HG03565 (cell line): ENCODE results near the gene METTL2A.
"Not testable (repeated sequence)": the region's sequence is repeated elsewhere in the genome, so short reads cannot be mapped to it uniquely, and the experiment has no call there.

Source experiments
- ATAC-seq: cut with Tn5 transposase; IDR thresholded peaks from one replicate; pipeline ENCODE4 v1.9.1; 2021; ENCODE audit warnings: mild to moderate bottlenecking, moderate library complexity; ENCODE audit not compliant: unreplicated experiment

The METTL2A gene, protein sequence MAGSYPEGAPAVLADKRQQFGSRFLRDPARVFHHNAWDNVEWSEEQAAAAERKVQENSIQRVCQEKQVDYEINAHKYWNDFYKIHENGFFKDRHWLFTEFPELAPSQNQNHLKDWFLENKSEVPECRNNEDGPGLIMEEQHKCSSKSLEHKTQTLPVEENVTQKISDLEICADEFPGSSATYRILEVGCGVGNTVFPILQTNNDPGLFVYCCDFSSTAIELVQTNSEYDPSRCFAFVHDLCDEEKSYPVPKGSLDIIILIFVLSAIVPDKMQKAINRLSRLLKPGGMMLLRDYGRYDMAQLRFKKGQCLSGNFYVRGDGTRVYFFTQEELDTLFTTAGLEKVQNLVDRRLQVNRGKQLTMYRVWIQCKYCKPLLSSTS

DNA sequence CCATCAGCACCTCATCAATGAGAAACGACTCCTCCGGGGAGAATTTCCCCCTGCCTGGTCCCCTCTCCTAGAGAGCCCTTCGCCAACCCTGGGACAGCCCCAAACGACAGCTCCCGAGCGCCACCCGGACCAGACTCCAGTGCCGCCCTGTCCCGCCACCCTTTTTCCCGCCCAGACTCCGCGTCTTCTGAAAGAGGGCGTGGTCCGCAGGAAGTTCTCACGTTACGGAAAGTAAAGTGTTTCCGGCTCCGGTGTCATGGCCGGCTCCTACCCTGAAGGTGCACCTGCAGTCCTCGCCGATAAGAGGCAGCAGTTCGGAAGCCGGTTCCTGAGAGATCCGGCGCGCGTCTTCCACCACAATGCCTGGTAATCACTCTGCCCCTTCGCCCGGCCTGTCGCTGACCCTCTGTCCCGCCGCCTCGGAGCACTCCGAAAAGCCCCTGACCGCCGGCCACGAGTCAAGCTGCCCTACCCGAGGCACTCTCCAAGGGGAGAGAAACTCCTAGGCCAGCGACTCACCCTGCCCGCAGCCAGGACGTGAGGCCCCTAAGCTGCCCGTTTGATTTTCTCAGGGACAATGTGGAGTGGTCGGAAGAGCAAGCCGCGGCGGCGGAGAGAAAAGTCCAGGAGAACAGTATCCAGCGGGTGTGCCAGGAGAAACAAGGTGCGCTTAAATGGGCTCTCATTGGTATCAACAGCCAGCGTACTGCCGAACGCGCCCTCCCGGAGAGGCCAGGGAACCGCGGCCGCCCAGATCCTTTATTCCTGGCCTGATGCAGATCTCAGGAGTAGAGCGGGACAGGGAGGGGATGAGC, at the start of gene METTL2A:
METTL2A (plus strand) TSS at position 251 of the 815 bp plus-strand sequence; CDS start at position 257, 6 bp downstream.
- ATAC-seq: peak; percentile 80

DNA sequence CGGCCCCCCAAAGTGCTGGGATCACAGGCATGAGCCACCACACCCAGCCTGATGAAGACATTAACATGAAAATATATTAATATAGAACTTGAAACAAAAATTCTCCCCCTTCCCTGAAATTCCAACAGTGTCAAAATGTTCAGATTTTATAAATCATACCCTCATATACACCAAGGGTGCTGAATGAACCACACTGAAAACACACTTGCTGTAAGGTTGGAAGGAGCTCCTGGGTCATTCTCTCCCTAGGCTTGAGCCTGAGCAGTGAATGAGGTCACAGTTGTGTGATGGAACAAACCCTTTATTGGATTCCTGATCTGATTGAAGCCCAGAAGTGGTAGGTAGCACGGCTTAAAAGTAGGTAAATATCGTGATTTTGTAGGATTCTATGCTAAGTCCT, 43.4 kb upstream of the METTL2A start, which contains the start of gene EFCAB3:
EFCAB3 (plus strand) TSS at position 301 of the 400 bp plus-strand sequence. CDS start 2,427 bp downstream, outside the sequence.
- ATAC-seq: no peak

DNA sequence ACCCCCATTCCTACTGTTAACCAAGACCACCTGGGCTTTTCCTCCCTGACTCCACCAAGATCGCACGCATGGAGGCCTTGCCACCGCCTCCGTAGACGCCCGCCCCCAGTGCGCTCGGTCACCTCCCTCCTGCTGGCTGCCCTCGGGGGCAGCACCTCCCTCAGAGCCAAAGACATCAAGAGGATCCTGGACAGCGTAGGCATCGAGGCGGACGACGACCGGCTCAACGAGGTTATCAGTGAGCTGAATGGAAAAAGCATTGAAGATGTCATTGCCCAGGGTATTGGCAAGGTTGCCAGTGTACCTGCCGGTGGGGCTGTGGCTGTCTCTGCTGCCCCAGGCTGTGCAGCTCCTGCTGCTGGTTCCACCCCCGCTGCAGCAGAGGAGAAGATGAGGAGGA, 42.1 kb upstream of the METTL2A start:
- ATAC-seq: no peak

DNA sequence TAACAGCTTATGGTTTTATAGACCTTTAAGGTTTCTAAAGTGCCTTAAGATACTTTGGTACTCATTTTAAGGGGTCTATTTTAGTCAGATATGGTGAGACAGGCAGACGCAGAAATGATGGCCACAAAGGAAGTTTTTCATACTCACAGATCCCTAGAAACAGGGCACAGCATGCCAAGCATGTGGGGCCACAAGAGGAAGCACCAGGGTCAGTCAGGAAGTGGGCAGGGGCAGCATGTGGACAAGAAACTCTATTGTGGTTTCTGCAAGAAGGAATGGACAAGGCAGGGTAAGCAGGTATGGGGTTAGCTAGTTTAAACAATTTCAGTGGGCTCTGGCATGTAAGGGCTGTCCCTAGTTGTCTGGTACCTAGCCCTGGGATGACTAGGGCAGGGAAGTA, 34.8 kb upstream of the METTL2A start:
- ATAC-seq: no peak

DNA sequence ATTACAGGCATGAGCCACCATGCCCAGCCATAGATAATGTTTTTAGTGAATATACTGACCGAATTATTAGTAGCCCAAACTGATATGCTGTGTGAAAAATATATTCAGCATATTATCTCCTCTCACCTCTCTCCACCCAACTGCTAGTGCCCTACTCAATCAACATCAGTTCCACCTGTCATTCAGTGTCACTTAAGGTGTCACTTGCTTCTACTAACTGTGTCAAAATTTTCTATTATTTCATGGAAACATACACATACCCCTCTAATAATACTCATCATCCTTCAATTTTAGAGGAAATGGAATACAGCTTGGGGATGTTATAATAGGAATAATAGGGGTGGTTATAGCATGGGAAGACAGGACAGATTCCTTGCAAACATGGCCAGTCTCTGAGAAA, 30.8 kb upstream of the METTL2A start:
- no peak for ATAC-seq

DNA sequence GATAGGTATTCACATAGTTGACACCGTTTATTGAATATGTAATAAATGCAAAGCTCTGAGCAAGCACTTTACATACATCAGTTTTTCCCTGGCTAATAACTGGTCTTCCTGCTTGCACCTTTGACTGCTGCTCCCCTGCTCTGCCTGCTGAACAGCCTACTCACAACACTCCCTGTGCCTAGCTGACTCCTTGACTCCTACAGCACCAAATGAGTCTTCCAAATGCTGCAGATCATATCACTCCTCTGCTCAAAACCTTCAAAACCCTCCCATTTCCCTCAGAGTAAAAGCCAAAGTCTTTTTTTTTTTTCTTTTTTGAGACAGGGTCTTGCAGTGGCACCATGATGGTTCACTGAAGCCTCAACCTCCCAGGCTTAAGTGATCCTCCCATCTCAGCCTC, 24.8 kb upstream of the METTL2A start:
- no peak for ATAC-seq

DNA sequence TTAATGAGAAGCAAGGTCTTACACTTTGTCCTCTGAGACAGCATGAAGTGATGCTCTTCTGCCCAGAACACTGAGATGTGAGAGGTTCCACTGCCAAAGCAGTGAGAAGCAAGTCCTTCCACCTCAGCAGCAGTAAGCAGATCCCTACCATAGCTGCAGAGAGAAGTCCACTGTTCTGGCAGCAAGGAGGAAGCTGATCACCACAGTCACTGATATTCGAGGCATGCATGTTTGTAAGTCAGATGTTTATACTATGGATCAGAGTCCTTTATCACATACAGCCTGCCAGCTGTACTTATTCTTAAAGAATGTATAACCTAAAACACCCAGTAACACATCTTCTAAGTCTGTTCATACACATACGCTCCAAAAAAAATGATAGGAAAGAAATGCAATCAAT, 18.2 kb upstream of the METTL2A start:
- no peak for ATAC-seq

DNA sequence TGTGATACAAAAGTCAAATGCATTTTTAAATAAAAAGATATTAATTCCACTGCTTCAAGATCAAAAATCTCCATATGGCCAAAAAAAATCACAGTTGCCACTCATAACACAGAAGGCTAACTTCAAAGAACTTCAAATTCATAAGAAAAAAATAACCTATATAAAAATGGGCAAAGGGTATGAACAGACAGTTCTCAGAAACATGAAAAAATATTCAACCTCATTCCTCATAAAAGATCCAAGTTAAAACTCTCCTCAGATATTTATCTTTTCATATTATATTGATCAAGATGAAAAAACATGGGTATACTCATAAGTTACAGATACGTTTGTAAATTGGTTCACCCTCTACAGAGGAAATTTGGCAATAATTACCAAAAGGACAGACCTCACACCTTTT, 10.6 kb upstream of the METTL2A start:
- not testable (repeated sequence) for ATAC-seq

DNA sequence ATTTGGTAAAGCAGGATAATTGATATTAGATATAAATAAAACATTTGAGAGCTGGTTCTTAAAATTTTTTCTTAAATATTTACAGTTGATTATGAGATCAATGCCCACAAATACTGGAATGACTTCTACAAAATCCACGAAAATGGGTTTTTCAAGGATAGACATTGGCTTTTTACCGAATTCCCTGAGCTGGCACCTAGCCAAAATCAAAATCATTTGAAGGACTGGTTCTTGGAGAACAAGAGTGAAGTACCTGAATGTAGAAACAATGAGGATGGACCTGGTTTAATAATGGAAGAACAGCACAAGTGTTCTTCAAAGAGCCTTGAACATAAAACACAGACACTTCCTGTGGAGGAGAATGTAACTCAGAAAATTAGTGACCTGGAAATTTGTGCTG, 2.5 kb downstream of the METTL2A start:
- not testable (repeated sequence) for ATAC-seq

DNA sequence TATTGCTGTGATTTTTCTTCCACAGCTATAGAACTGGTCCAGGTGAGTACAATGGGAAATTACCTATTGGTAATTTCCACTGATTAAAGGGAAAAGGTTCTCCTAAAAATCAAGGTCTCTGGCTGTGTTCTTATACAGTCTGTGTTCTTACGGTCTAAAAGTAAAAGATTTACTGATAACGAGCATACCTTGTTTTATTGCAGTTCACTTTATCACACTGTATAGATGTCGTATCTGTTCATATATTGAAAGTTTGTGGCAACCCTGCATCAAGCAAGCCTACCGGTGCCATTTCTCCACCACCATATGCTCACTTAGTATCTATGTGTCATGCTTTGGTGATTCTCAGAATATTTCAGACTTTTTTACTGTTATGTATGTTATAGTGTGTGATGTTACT, 11.6 kb downstream of the METTL2A start:
- not testable (repeated sequence) for ATAC-seq

DNA sequence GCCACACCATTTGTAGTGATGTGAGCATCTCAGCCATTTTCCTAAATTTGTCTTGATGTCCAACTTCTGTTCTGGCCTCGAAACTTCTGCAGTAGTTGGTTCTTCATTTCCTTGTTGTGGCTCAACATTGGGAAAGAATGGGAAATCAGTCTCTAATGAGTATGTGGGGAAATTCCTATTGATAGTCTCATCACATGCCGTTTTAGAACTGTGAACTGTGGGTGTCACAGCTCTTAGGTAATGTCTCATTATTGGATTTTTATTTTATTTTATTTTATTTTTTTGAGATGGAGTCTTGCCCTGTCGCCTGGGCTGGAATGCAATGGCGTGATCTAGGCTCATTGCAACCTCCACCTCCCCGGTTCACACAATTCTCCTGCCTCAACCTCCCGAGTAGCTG, 17.5 kb downstream of the METTL2A start:
- ATAC-seq: not testable (repeated sequence)

DNA sequence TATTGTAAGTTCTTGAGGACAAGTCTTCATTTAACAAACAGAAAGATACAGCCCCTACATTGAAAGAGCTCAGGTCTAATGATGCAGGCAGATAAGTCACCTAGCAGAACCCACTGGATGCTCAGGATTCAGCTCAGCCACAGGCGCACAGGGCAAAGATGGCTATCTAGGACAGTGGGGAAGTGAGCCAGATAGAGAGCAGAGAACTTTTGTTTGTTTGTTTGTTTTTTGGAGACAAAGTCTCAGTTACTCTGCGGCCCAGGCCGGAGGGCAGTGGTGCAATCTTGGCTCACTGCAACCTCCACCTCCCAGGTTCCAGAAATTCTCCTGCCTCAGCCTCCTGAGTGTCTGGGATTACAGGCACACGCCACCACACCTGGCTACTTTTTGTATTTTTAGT, 20.4 kb downstream of the METTL2A start:
- ATAC-seq: no peak

DNA sequence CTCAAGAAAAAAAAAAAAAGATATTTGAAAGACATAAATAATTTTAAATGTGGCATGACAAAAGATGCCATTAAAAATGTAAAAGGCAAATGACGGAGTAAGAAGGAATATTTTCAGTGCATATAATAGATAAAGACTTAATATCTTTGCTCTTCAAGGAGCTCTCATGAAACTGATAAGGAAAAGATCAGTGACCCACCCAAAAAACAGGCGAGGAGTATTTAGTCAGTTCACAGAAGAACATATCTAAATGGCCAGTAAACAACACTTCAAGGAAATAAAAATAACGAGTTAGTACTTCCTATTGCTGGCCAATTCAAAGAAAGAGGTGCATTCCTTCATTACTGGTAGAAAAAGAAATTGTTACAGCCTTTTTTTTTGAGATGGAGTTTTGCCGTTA, 22.1 kb downstream of the METTL2A start:
- ATAC-seq: not testable (repeated sequence)

DNA sequence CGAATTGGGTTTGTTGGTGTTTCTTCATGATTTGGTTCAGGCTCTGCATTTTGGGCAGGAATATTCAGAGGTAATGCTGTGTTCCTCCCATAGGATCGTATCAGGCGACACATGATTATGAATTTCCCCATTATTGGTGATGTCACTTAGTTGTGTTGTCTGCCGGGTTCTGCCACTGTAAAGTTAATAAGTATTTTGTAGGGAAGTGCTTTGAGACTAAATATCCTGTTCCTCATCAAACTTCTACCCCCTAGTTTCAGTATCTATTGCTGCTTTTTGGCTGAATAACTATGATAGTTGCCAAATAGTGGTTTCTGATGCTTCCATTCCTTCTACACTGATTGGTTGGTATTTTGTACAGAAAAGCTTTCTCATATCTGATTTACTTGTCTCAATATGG, 28.5 kb downstream of the METTL2A start:
- ATAC-seq: not testable (repeated sequence)

DNA sequence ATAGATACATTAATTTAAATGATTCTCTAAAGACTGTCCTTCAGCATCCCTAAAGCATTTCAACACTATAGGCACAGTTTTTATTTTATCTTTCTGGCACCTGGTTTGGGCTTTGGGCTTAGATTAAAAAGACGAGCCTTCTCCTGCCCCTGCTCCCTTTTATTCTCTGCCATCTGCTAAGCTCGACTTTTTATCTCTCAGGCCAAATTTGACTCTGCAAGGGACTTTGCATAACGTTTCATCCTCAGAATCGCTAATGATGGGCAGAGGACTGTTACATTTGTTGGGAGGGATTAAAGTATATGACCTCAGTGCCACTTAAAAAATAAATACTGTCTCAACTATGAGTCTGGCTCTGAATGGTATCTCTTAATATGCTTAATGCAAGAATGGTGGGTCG, 29.3 kb downstream of the METTL2A start:
- ATAC-seq: not testable (repeated sequence)

DNA sequence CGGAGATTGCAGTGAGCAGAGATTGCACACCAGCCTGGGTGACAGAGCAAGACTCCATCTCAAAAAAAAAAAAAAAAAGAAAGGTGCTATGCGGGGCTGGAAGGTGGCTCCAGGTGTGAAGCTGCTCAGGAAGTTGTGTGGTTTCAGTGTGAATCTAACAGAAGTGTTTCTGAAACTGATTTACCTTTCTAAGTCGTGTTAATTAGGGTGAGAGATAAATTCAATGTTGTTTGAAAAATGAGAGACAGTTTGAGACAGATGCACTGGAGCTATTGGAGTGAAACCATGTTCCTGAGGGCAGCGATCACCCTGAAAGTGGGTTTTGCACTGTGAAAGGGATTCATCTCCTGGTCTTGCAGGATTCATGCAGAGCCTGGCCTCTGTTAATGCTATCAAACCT, 30.0 kb downstream of the METTL2A start:
- ATAC-seq: peak; percentile 20

DNA sequence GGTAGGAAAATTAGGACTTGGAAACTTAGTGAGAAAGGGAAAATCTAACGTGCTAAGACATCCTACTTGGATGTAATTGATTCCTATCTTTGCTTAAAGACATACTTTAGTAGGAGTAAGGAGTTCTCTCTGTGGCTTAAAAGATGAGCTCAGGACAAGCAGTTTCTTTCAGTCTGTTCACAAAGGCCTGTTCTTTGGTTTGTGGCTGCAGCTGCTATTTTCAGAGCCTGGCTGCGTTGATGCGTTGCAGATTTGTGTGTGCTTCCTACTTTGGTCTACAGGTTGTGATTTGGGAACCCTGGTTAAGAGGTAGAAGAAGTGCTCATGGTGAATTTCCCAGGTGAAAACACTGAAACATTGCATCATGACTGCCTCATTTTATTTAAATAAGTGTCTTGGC, 30.4 kb downstream of the METTL2A start:
- ATAC-seq: peak; percentile 48

DNA sequence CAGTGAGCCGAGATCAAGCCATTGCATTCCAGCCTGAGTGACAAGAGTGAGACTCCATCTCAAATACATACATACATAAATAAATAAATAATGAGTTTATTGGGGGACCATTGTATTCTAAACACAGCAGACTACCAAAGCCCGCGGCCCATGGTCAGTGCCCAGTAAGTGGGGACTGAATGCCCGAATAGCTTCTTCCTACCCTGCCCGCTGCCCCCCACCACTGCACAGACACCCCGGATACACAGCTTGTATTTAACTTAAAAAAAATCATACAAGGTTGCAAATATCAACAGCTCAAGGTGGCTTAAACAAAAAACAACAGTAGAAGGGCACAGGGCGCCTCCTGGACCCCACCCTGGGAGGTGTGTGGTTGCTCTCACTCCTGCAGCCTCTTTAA, 32.3 kb downstream of the METTL2A start:
- no peak for ATAC-seq

DNA sequence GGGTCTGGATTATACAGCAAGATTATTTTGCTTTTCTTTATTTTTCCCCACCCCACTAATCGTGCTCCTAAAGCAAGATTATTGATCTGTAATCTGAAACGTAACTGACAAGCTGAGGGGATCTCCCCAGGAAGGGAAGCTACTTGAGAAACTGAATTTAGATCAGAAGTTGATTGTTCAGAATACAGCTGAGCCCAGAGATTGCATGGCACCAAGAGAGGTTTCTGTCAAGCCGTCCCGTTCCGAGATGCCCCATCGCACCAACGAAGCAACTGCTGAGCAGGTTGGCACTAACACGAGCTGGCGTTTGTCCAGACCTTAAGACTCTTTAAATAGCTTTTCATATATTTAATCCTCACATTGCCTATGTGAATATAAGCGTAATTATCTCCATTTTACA, 34.8 kb downstream of the METTL2A start:
- ATAC-seq: not testable (repeated sequence)

DNA sequence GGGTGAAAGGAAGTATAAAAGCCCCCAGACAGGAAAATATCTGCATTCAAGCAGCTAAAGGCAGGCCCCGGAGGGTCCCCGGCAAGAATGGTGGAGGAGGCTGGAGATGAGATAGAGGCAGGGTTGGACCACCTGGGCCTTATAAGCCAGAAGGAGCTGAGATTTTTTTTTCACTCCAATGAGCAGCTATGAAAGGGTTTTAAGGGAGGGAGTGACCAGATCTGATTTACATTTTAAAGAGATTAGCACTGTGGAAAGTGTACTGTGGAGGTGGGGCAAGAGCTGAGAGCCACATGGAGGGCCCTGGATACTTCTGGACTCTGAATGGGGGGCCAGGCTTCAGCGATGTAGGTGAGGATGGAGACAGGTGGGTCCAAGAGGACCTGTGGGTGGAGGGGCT, 40.7 kb downstream of the METTL2A start:
- ATAC-seq: not testable (repeated sequence)

DNA sequence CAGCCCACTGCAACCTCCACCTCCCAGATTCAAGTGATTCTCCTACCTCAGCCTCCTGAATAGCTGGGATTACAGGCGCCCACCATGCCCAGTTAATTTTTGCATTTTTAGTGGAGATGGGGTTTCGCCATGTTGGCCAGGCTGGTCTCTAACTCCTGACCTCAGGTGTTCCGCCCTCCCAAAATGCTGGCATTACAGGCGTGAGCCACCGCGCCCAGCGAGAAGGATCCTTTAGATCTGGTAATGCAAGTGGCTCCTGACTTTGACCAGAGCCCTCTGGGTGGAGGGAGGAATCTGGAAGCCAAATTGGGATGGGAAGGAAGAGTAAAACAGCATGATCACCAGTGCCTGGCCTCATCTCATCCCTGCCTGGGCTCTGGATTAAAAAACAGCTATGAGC, 41.6 kb downstream of the METTL2A start:
- not testable (repeated sequence) for ATAC-seq
